ENCODE measurements around the gene CADPS2. TPM values are rescaled to one million over a fixed set of nuclear protein-coding genes. Genes with fewer than 3 reads are reported as not detected.
"Not testable (repeated sequence)": the region's sequence is repeated elsewhere in the genome, so short reads cannot be mapped to it uniquely, and the experiment has no call there.

The CADPS2 gene
- total and polyA plus RNA-seq, 3 experiments from 2014 or later = not detected

DNA sequence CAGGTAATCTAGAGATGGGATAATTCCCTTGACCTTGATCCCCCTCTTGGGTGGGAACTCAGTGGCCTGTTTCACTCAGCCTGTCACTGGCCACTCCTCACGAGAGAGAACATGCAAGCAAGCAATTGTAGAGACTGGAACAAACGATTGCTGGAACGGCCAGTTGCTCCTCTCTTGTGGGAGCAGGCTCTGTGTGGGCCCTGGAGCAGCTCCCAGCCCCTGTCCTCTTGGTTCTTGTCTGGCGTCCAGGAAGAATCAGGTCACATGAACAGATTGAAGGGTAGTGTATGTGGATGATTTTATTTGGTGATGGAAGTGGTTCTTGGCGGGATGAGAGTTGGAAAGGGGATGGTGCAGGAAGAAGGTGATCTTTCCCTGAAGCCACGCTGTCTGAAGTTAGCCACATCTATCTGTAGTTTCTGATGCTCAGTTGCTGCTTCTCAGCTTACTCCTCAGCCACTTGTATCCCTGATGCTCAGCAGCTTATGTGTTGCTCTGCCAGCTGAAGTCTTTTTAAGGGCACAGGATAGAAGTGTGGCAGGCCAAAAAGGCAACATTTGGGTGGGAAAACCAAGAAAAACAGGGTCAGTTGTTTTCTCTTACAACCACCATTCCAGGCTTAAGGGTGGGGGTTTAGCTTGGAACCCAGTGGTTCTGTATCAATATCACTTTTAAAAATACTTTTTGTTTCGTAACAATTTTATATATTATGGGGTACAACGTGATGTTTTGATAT, 203.3 kb downstream of the CADPS2 start:
- H3K4me1 ChIP-seq (ENCODE audit: insufficient read depth, low read length) = no peaks in the 10 kb centered on the region
- no peak overlapping the region for H3K27ac ChIP-seq (ENCODE audit: low read depth, low read length)
- H3K9me3 Mint-ChIP-seq = peaks cover 0 to 24% (median 5%) of the 10 kb centered on the region in 5 donors
- no peaks in the 10 kb centered on the region for H3K27me3 Mint-ChIP-seq
- ChIA-PET POLR2A (no interaction called here), CTCF (no interaction called here)
- H3K27ac Mint-ChIP-seq = no peak overlapping the region
- H3K36me3 ChIP-seq (ENCODE audit: insufficient read depth, low read length) = no peaks in the 10 kb centered on the region
- H3K4me1 Mint-ChIP-seq = no peaks in the 10 kb centered on the region
- no peak for DNase-seq
- no peak overlapping the region for H3K4me3 ChIP-seq (ENCODE audit: low read length)
- H3K27me3 ChIP-seq (ENCODE audit: insufficient read depth, low read length, poor library complexity, severe bottlenecking) = no peaks in the 10 kb centered on the region
- no peaks in the 10 kb centered on the region for H3K36me3 Mint-ChIP-seq
- H3K9me3 ChIP-seq (ENCODE audit: low read length) = no peaks in the 10 kb centered on the region
- H3K4me3 Mint-ChIP-seq = no peak overlapping the region

DNA sequence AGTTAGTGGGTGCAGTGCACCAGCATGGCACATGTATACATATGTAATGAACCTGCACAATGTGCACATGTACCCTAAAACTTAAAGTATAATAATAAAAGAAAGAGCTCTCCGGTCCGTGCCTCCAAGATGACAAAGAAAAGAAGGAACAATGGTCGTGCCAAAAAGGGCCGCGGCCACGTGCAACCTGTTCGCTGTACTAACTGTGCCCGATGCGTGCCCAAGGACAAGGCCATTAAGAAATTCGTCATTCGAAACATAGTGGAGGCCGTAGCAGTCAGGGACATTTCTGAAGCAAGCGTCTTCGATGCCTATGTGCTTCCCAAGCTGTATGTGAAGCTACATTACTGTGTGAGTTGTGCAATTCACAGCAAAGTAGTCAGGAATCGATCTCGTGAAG, 205.1 kb downstream of the CADPS2 start:
- H3K4me1 Mint-ChIP-seq; CTCF ChIA-PET; H3K4me1 ChIP-seq (ENCODE audit: insufficient read depth, low read length); H3K9me3 ChIP-seq (ENCODE audit: low read length); H3K27ac ChIP-seq (ENCODE audit: low read depth, low read length); H3K27ac Mint-ChIP-seq; DNase-seq; H3K36me3 ChIP-seq (ENCODE audit: insufficient read depth, low read length); H3K4me3 Mint-ChIP-seq; H3K27me3 ChIP-seq (ENCODE audit: insufficient read depth, low read length, poor library complexity, severe bottlenecking); H3K36me3 Mint-ChIP-seq; POLR2A ChIA-PET; H3K4me3 ChIP-seq (ENCODE audit: low read length); H3K27me3 Mint-ChIP-seq: not testable (repeated sequence)
- peaks cover 4 to 24% (median 5%) of the 10 kb centered on the region in 5 donors for H3K9me3 Mint-ChIP-seq

DNA sequence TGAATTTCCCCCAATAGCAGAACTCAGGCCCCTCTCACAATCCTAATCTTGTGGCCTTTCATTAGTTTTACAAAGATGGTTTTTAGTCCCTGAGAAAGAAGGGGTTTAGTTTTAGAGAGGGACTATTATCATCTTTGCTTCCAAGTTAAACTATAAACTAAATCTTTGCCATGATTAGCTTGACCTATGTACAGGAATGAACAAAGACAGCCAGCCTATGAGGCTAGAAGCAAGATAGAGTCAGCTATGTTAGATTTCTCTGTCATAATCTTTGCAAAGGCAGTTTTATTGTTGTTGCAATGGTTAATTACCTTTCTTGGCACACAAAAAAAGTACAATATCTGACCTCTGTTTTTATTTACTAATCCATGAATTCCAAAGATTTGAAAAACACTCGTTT, 206.4 kb downstream of the CADPS2 start:
- Mint-ChIP-seq H3K4me3 (no peak overlapping the region), H3K27me3 (no peaks in the 10 kb centered on the region), H3K36me3 (no peaks in the 10 kb centered on the region), H3K9me3 (peaks cover 4 to 24% (median 5%) of the 10 kb centered on the region in 5 donors), H3K4me1 (no peaks in the 10 kb centered on the region), H3K27ac (no peak overlapping the region)
- Histone ChIP-seq H3K27ac (ENCODE audit: low read depth, low read length) (no peak overlapping the region), H3K36me3 (ENCODE audit: insufficient read depth, low read length) (no peaks in the 10 kb centered on the region), H3K4me1 (ENCODE audit: insufficient read depth, low read length) (no peaks in the 10 kb centered on the region), H3K27me3 (ENCODE audit: insufficient read depth, low read length, poor library complexity, severe bottlenecking) (no peaks in the 10 kb centered on the region), H3K4me3 (ENCODE audit: low read length) (no peak overlapping the region), H3K9me3 (ENCODE audit: low read length) (no peaks in the 10 kb centered on the region)
- CTCF ChIA-PET = no interaction called here
- DNase-seq = no peak
- POLR2A ChIA-PET = no interaction called here

DNA sequence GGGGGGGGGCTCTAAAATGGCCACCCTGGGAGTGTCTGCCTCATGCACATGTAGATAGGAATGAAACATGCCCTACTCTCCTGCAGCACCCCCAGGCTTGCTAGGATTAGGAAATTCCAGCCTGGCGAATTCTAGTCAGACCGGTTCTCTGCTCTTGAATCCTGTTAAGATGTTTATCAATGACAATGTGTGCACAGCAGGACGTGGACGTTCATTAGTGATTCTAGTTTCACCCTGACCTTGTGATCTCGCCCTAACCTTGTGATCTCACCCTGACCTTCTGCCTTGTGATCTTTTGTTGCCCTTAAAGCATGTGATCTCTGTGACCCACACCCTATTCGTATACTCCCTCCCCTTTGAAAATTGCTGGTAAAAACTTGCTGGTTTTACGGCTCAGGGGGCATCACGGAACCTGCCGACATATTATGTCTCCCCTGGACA, 207.0 kb downstream of the CADPS2 start:
- H3K36me3 Mint-ChIP-seq; H3K27ac ChIP-seq (ENCODE audit: low read depth, low read length); H3K36me3 ChIP-seq (ENCODE audit: insufficient read depth, low read length); H3K27me3 Mint-ChIP-seq; DNase-seq; H3K4me1 ChIP-seq (ENCODE audit: insufficient read depth, low read length); H3K27me3 ChIP-seq (ENCODE audit: insufficient read depth, low read length, poor library complexity, severe bottlenecking); CTCF ChIA-PET; H3K4me3 Mint-ChIP-seq; H3K4me1 Mint-ChIP-seq; H3K9me3 ChIP-seq (ENCODE audit: low read length); H3K4me3 ChIP-seq (ENCODE audit: low read length); H3K27ac Mint-ChIP-seq; POLR2A ChIA-PET: not testable (repeated sequence)
- peaks cover 5 to 27% (median 5%) of the 10 kb centered on the region in 5 donors for H3K9me3 Mint-ChIP-seq

DNA sequence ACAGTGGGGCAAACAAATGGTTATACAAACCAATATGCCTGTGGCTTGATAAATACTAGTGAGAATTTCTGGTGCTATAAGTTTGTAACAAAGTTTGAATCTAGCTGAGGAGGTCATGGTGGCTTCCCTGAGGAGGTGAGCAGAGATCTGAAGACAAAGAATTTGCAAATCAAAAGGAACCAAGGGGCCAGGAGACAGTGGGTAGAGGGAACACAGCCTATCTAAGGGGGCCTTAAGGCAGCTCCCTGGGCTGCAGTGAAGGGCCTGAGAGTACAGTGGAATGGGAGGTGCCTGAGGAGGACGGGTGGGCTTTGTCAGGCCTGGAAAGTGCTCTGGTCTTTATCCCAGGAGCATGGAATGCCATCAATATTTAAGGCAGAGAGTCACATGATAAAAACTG, 209.1 kb downstream of the CADPS2 start:
- no peak overlapping the region for H3K4me3 ChIP-seq (ENCODE audit: low read length)
- H3K4me1 ChIP-seq (ENCODE audit: insufficient read depth, low read length) = no peaks in the 10 kb centered on the region
- ChIA-PET CTCF (no interaction called here), POLR2A (no interaction called here)
- H3K27ac ChIP-seq (ENCODE audit: low read depth, low read length) = no peak overlapping the region
- Mint-ChIP-seq H3K9me3 (peaks cover 5 to 22% (median 5%) of the 10 kb centered on the region in 5 donors), H3K27ac (no peak overlapping the region), H3K27me3 (no peaks in the 10 kb centered on the region), H3K36me3 (no peaks in the 10 kb centered on the region), H3K4me1 (no peaks in the 10 kb centered on the region), H3K4me3 (no peak overlapping the region)
- DNase-seq = no peak
- H3K36me3 ChIP-seq (ENCODE audit: insufficient read depth, low read length) = no peaks in the 10 kb centered on the region
- no peaks in the 10 kb centered on the region for H3K9me3 ChIP-seq (ENCODE audit: low read length)
- no peaks in the 10 kb centered on the region for H3K27me3 ChIP-seq (ENCODE audit: insufficient read depth, low read length, poor library complexity, severe bottlenecking)

DNA sequence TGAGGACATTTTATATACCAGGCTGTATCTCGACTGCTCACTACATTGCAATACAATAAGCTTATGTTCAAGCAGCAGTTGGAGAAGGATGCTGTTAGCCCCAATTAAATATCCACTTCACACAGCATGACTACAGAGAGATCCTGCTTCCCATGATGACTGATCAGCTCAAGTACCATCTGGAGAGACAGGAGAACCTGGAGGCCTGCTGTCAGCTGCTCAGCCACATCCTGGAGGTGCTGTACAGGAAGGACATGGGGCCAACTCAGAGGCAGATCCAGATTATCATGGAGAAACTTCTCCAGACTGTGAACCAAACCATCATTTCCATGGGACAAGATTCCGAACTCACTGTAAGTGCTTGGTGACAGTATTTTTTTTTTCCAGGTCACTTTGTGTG, 209.8 kb downstream of the CADPS2 start:
- Mint-ChIP-seq H3K27me3 (no peaks in the 10 kb centered on the region), H3K4me3 (no peak overlapping the region), H3K27ac (no peak overlapping the region), H3K9me3 (peaks cover 5 to 18% (median 5%) of the 10 kb centered on the region in 5 donors), H3K4me1 (no peaks in the 10 kb centered on the region), H3K36me3 (no peaks in the 10 kb centered on the region)
- H3K36me3 ChIP-seq (ENCODE audit: insufficient read depth, low read length) = no peaks in the 10 kb centered on the region
- DNase-seq = no peak
- ChIA-PET CTCF (no interaction called here), POLR2A (no interaction called here)
- no peaks in the 10 kb centered on the region for H3K4me1 ChIP-seq (ENCODE audit: insufficient read depth, low read length)
- H3K27me3 ChIP-seq (ENCODE audit: insufficient read depth, low read length, poor library complexity, severe bottlenecking) = no peaks in the 10 kb centered on the region
- H3K9me3 ChIP-seq (ENCODE audit: low read length) = no peaks in the 10 kb centered on the region
- no peak overlapping the region for H3K4me3 ChIP-seq (ENCODE audit: low read length)
- no peak overlapping the region for H3K27ac ChIP-seq (ENCODE audit: low read depth, low read length)

DNA sequence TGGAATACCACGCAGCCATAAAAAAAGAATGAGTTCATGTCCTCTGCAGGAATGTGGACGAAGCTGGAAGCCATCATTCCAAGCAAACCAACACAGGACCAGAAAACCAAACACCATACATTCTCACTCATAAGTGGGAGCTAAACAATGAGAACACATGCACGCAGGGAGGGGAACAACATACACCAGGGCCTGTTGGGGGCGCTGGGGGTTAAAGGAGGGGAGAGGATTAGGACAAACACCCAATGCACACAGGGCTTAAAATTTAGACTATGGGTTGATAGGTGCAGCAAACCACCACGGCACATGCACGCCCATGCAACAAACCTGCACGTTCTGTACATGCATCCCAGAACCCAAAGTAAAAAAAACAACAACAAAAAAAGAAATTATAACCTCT, 210.6 kb downstream of the CADPS2 start:
- Mint-ChIP-seq H3K9me3 (peaks cover 5 to 18% (median 7%) of the 10 kb centered on the region in 5 donors), H3K36me3 (no peaks in the 10 kb centered on the region), H3K4me3 (no peak overlapping the region), H3K4me1 (no peaks in the 10 kb centered on the region), H3K27ac (no peak overlapping the region), H3K27me3 (no peaks in the 10 kb centered on the region)
- ChIA-PET POLR2A (no interaction called here), CTCF (no interaction called here)
- H3K9me3 ChIP-seq (ENCODE audit: low read length) = no peaks in the 10 kb centered on the region
- no peak overlapping the region for H3K27ac ChIP-seq (ENCODE audit: low read depth, low read length)
- no peaks in the 10 kb centered on the region for H3K27me3 ChIP-seq (ENCODE audit: insufficient read depth, low read length, poor library complexity, severe bottlenecking)
- DNase-seq = no peak
- H3K4me3 ChIP-seq (ENCODE audit: low read length) = no peak overlapping the region
- H3K4me1 ChIP-seq (ENCODE audit: insufficient read depth, low read length) = no peaks in the 10 kb centered on the region
- no peaks in the 10 kb centered on the region for H3K36me3 ChIP-seq (ENCODE audit: insufficient read depth, low read length)

DNA sequence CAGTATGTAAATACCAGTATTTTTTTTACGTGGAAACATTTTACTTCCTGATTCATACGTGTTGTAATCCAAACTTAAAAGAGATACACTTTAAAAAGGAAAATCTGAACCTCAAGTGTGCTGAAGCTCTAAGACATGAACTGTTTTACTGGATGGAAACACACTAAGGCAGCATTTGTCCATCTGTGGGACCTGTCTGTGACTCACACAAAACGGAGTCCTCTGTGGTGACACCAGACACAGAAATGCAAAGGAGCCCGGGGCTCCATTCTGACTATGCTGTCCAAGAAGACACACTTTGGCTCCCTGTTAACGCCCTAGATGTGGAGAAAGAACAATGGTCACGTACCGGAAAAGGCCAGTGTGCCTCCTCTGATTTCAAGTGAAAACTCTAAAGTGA, 211.2 kb downstream of the CADPS2 start:
- no peaks in the 10 kb centered on the region for H3K36me3 Mint-ChIP-seq
- H3K27ac Mint-ChIP-seq = no peak overlapping the region
- Histone ChIP-seq H3K27ac (ENCODE audit: low read depth, low read length) (no peak overlapping the region), H3K27me3 (ENCODE audit: insufficient read depth, low read length, poor library complexity, severe bottlenecking) (no peaks in the 10 kb centered on the region), H3K4me1 (ENCODE audit: insufficient read depth, low read length) (no peaks in the 10 kb centered on the region), H3K9me3 (ENCODE audit: low read length) (no peaks in the 10 kb centered on the region), H3K4me3 (ENCODE audit: low read length) (no peak overlapping the region), H3K36me3 (ENCODE audit: insufficient read depth, low read length) (no peaks in the 10 kb centered on the region)
- H3K27me3 Mint-ChIP-seq = no peaks in the 10 kb centered on the region
- CTCF ChIA-PET = no interaction called here
- DNase-seq = no peak
- H3K4me3 Mint-ChIP-seq = no peak overlapping the region
- H3K9me3 Mint-ChIP-seq = peaks cover 5 to 18% (median 7%) of the 10 kb centered on the region in 5 donors
- no peaks in the 10 kb centered on the region for H3K4me1 Mint-ChIP-seq
- POLR2A ChIA-PET = no interaction called here

DNA sequence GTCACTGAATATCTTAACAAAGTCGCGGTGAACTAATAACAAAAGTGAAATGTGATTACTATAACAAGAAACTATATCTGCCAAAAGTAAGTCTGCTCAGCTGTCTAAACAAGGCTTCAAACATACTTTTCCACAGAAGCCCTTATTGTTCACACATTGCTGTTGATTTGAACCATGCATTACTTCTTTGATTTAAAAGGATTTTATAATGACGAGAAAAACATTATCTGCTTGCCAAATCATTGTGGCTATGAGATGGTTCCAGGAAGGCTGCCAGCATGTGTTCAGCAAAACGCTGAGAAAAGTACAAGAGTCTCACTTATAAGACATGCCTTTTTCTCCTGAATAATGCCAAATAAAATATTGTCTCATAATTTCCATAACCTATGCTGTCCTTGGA, 211.8 kb downstream of the CADPS2 start:
- Mint-ChIP-seq H3K36me3 (no peaks in the 10 kb centered on the region), H3K4me1 (no peaks in the 10 kb centered on the region), H3K4me3 (no peak overlapping the region), H3K27ac (no peak overlapping the region), H3K27me3 (no peaks in the 10 kb centered on the region), H3K9me3 (peaks cover 5 to 18% (median 8%) of the 10 kb centered on the region in 5 donors)
- H3K4me3 ChIP-seq (ENCODE audit: low read length) = no peak overlapping the region
- H3K27me3 ChIP-seq (ENCODE audit: insufficient read depth, low read length, poor library complexity, severe bottlenecking) = no peaks in the 10 kb centered on the region
- H3K27ac ChIP-seq (ENCODE audit: low read depth, low read length) = no peak overlapping the region
- POLR2A ChIA-PET = no interaction called here
- H3K9me3 ChIP-seq (ENCODE audit: low read length) = no peaks in the 10 kb centered on the region
- CTCF ChIA-PET = no interaction called here
- no peak for DNase-seq
- no peaks in the 10 kb centered on the region for H3K4me1 ChIP-seq (ENCODE audit: insufficient read depth, low read length)
- no peaks in the 10 kb centered on the region for H3K36me3 ChIP-seq (ENCODE audit: insufficient read depth, low read length)
